ENCODE results near the gene MAD1L1.

Gene MAD1L1

GRCh38 chr7:1953199-1954190 lies 279.2 kb downstream of the MAD1L1 start:
- TF ChIP-seq OSR1 (CRISPR knock-in tag; IDR thresholded peaks at IDR 0.05) = no peak
- no peak for TF ChIP-seq CREB5 (CRISPR knock-in tag; IDR thresholded peaks at IDR 0.05; ENCODE audit: low read depth)
- no peak for TF ChIP-seq ISL1 (CRISPR knock-in tag; IDR thresholded peaks at IDR 0.05)
- no peak for TF ChIP-seq SNAI2 (CRISPR knock-in tag; IDR thresholded peaks at IDR 0.05)
- TF ChIP-seq ARNTL (CRISPR knock-in tag; IDR thresholded peaks at IDR 0.05; ENCODE audit: borderline replicate concordance, low read depth) = no peak
- TF ChIP-seq CSRNP3 (CRISPR knock-in tag; IDR thresholded peaks at IDR 0.05) = no peak
- TF ChIP-seq PATZ1 (CRISPR knock-in tag; IDR thresholded peaks at IDR 0.05; ENCODE audit: borderline replicate concordance) = no peak
- no peak for TF ChIP-seq BACH2 (CRISPR knock-in tag; IDR thresholded peaks at IDR 0.05; ENCODE audit: borderline replicate concordance)

GRCh38 chr7:1952781-1953180 lies 280.0 kb downstream of the MAD1L1 start:
- TF ChIP-seq OSR1 (CRISPR knock-in tag; IDR thresholded peaks at IDR 0.05) = no peak
- TF ChIP-seq ZFP3 (CRISPR knock-in tag; IDR thresholded peaks at IDR 0.05) = no peak
- TF ChIP-seq TCF4 (CRISPR knock-in tag; IDR thresholded peaks at IDR 0.05; ENCODE audit: borderline replicate concordance) = no peak
- TF ChIP-seq PATZ1 (CRISPR knock-in tag; IDR thresholded peaks at IDR 0.05; ENCODE audit: borderline replicate concordance) = no peak
- no peak for TF ChIP-seq ARNTL (CRISPR knock-in tag; IDR thresholded peaks at IDR 0.05; ENCODE audit: borderline replicate concordance, low read depth)
- no peak for TF ChIP-seq ZFP30 (CRISPR knock-in tag; IDR thresholded peaks at IDR 0.05)
- TF ChIP-seq ISL1 (CRISPR knock-in tag; IDR thresholded peaks at IDR 0.05) = no peak
- TF ChIP-seq CREB5 (CRISPR knock-in tag; IDR thresholded peaks at IDR 0.05; ENCODE audit: low read depth) = no peak
- no peak for TF ChIP-seq CSRNP3 (CRISPR knock-in tag; IDR thresholded peaks at IDR 0.05)
- no peak for TF ChIP-seq TSHZ2 (CRISPR knock-in tag; IDR thresholded peaks at IDR 0.05)
- TF ChIP-seq BACH2 (CRISPR knock-in tag; IDR thresholded peaks at IDR 0.05; ENCODE audit: borderline replicate concordance) = no peak
- TF ChIP-seq SNAI2 (CRISPR knock-in tag; IDR thresholded peaks at IDR 0.05) = no peak
- TF ChIP-seq RARB (CRISPR knock-in tag; IDR thresholded peaks at IDR 0.05) = no peak
- no peak for TF ChIP-seq ZNF565 (CRISPR knock-in tag; conservative IDR thresholded peaks at IDR 0.05; ENCODE audit: low read depth)

More at GRCh38 chr7:1953199-1954190, 279.2 kb downstream of the MAD1L1 start:
- no peak for ATAC-seq

More at GRCh38 chr7:1952781-1953180, 280.0 kb downstream of the MAD1L1 start:
- ATAC-seq = no peak

All from SK-N-SH treated with all-trans-retinoic acid at 6 μM for 48 hours (cell line).